Epithelial cell of proximal tubule (primary cell): Measurements from ENCODE around the gene SORCS2. TPM values are rescaled to one million over a fixed set of nuclear protein-coding genes. Genes with fewer than 3 reads are reported as not detected.

Experiments used
- DNase-seq: peaks from one replicate; pipeline ENCODE4 v3.0.0-alpha.2; 2011; ENCODE audit warnings: low read depth
- H3K4me3 ChIP-seq: 2 replicates; pipeline ENCODE4 v1.5.1; 2011; ENCODE audit warnings: low read depth, mild to moderate bottlenecking, low read length
- CTCF ChIP-seq: conservative IDR thresholded peaks from 2 replicates; pipeline ENCODE4 v1.5.1; 2012; ENCODE audit warnings: low read depth, mild to moderate bottlenecking, low read length
- total RNA-seq: library from RNA; depleted of rRNA; stranded (reverse); fragments of >200 nt; gene quantifications from 2 replicates; pipeline ENCODE4 v1.2.3, GENCODE V29; 2015

SORCS2 gene
- total RNA-seq, 1 donor from 2014 or later = 0.29 TPM

DNA sequence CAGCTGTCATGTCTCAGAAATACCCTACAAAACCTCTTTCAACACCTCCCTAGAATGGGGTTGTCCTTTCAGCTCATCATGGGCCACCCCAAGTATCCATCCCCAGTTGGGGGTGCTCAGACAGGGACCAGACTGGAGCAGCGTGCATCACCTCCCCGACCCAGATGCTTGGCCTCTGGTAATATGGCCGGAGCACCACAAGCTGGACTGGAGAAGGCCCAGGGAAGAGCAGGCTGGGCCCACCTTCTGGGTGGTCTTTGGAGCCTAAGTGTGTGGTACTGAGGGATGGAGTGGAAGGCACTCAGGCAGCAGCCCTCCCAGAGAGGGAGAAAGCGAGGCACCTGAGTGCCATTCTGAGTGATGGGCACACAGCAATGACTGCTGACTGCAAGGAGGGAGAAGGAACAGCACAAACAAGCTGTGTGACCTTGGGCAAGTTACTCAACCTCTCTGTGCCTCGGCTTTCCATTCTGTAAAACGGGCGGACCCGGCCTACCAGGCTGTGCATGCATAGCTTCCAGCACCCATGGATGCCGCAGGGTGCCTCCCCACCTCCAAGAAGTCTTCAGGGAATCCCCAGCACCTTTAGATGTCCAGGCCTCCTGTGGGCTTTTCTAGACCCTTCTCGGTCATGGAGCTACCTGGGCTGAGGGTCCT lies 519.1 kb downstream of the SORCS2 start:
- no peak for DNase-seq
- H3K4me3 ChIP-seq = no peak overlapping the region
- no peak for TF ChIP-seq CTCF

DNA sequence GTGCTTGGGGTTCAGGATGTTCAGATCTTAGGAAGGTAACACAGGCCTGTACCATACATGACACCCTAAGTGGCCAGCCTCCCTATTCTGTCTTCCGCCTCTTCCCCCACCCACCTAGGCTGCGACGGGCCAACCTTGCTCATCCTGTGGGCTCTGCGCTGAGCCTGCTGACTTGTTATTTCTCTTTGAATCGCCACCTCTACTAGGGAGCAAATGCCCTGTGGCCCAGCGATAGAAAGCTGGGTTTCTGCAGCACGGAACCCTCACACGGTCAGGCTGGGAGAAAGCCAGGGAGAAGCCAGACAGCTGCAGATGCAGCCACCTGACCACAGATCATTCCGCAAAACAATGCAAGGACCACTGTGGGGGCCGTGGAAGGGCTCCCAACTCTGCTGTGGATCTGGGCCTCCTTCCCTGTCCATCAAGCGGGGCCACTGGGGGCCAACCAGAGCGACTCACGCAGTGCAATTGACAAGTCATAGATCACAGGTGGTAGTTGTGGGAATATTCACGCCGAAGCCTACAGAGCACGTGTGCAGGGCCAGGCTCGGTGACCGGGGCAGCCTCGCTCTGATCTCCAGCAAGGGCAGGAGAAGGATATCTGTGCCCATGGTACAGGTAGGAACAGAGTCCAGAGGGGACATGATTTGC lies 519.8 kb downstream of the SORCS2 start:
- TF ChIP-seq CTCF = no peak
- DNase-seq = no peak
- no peak overlapping the region for H3K4me3 ChIP-seq

DNA sequence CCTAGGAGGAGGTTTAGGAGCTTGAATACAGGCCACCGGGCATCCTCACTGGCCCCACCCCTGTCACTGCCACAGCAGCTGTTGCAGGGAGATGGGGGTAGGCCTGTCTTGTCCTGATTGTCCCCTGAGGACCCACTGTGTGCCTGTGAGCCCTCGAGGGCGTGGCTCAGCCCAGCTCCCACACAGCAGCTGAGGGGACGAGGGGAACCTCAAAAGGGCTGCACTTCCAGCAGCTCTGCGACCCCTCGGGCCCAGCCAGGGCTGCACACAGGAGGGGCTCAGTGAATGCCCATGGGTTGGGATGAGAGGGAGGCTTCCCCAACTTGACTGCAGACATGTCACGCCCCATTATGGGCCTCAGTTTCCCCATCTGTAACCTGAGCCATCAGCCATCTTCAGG lies 521.4 kb downstream of the SORCS2 start:
- no peak overlapping the region for H3K4me3 ChIP-seq
- no peak for DNase-seq
- TF ChIP-seq CTCF = no peak

DNA sequence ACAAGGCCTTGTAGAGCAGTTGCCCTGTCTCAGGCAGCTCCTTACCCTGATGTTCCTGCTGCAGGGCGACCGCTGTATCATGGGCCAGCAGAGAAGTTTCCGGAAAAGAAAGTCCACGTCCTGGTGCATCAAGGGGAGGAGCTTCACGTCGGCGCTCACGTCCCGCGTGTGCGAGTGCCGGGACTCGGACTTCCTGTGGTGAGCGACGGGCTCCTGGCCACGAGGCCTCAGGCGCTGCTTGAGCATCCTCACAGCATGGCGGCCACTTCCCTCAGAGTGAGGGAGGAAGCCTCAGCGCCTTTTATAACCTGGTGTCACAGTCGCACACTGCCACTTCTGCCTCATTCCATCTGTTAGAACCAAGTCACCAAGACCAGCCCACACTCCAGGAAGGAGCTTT lies 521.8 kb downstream of the SORCS2 start:
- TF ChIP-seq CTCF = no peak
- no peak overlapping the region for H3K4me3 ChIP-seq
- no peak for DNase-seq

GRCh38 chr4:7714738-7715137 lies 522.4 kb downstream of the SORCS2 start:
- no peak for DNase-seq
- H3K4me3 ChIP-seq = no peak overlapping the region
- TF ChIP-seq CTCF = no peak

DNA sequence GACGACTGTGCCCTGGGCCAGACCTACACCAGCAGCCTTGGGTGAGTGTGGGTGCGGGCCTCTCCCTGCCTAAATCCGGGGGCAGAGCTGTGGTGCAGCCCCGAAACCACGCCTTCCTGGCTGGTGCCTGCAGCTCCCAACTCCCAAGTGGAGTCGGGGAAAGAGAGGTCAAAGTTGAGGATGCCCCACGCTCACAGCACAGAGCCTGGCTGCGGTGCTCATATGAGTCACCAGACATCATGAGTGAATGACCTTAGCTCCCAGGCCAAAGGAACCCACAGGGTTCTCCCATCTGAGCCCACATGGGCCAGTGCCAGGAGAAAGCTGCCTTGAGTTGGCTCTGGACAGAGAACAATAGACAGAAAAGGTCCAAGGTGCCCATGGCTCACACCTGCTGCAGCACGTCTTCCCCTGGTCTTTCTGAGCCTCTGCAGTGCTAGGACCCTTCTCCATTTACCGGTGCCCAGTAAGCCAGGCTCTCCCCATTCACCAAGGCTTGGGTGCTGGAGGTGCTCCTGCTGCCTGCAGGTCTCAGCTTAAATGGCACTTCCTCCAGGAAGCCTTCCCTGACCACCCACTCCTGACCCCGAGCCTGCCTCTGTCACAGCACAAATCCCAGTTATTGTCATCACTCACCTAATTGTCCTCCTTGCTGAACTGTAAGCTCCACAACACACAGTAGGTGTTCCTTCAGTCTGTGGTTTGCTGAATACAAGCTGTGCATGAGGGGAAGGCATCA lies 523.1 kb downstream of the SORCS2 start:
- H3K4me3 ChIP-seq = no peak overlapping the region
- DNase-seq = no peak
- TF ChIP-seq CTCF = no peak
